GM12891 (cell line): ENCODE measurements around the gene MRPL4.

ENCODE experiments used
- POLR2A ChIP-seq: IDR thresholded peaks from 2 replicates; pipeline ENCODE4 v1.6.1; 2011; ENCODE audit warnings: low read depth, low read length, control low read depth
- POLR2AphosphoS5 ChIP-seq: IDR thresholded peaks from 2 replicates; pipeline ENCODE4 v1.6.1; 2011; ENCODE audit warnings: low read depth, low read length, control low read depth

GRCh38 chr19:10299545-10300458 is 47.8 kb downstream of the MRPL4 start:
- TF ChIP-seq POLR2A, result no peak
- no peak for TF ChIP-seq POLR2AphosphoS5
